ENCODE measurements around the gene AKAP9. TPM values are rescaled to one million over a fixed set of nuclear protein-coding genes. Genes with fewer than 3 reads are reported as not detected.
"Not testable (repeated sequence)": the region's sequence is repeated elsewhere in the genome, so short reads cannot be mapped to it uniquely, and the experiment has no call there.

AKAP9 gene
- total RNA-seq, 1 donor from 2014 or later, result 34.1 TPM

- peaks cover 35% of the 10 kb centered on the region for H3K36me3 Mint-ChIP-seq (ENCODE audit: low read depth)
- no peak overlapping the region for H3K4me3 Mint-ChIP-seq
- no peaks in the 10 kb centered on the region for H3K4me1 Mint-ChIP-seq (ENCODE audit: low read depth)
- H3K9me3 Mint-ChIP-seq, result no peaks in the 10 kb centered on the region
- intact Hi-C loops (cut with micrococcal nuclease), result no loop called here
- no peaks in the 10 kb centered on the region for H3K27me3 Mint-ChIP-seq (ENCODE audit: insufficient read depth)
- DNase-seq (ENCODE audit: low spot score), result no peak
- no peak overlapping the region for H3K27ac Mint-ChIP-seq
These were observed 159.9 kb downstream of the AKAP9 start for GRCh38 chr7:92100534-92100933.

- intact Hi-C loops (cut with micrococcal nuclease), result not testable (repeated sequence)
These were observed 162.2 kb downstream of the AKAP9 start for GRCh38 chr7:92102862-92103261.

GRCh38 chr7:92108821-92109220 is 168.2 kb downstream of the AKAP9 start:
- Mint-ChIP-seq H3K9me3 (no peaks in the 10 kb centered on the region), H3K4me3 (no peak overlapping the region), H3K27ac (no peak overlapping the region), H3K36me3 (ENCODE audit: low read depth) (peaks cover 32% of the 10 kb centered on the region), H3K4me1 (ENCODE audit: low read depth) (no peaks in the 10 kb centered on the region), H3K27me3 (ENCODE audit: insufficient read depth) (no peaks in the 10 kb centered on the region)
- intact Hi-C loops (cut with micrococcal nuclease), result no loop called here
- no peak for DNase-seq (ENCODE audit: low spot score)

More at GRCh38 chr7:92102862-92103261, 162.2 kb downstream of the AKAP9 start:
- not testable (repeated sequence) for H3K9me3 Mint-ChIP-seq; H3K27me3 Mint-ChIP-seq (ENCODE audit: insufficient read depth); H3K27ac Mint-ChIP-seq; H3K4me3 Mint-ChIP-seq; DNase-seq (ENCODE audit: low spot score); H3K4me1 Mint-ChIP-seq (ENCODE audit: low read depth)
- H3K36me3 Mint-ChIP-seq (ENCODE audit: low read depth), result peaks cover 30% of the 10 kb centered on the region

GRCh38 chr7:92110857-92111256 is 170.2 kb downstream of the AKAP9 start:
- H3K27me3 Mint-ChIP-seq (ENCODE audit: insufficient read depth), result no peaks in the 10 kb centered on the region
- no peaks in the 10 kb centered on the region for H3K9me3 Mint-ChIP-seq
- intact Hi-C loops (cut with micrococcal nuclease), result no loop called here
- no peak for DNase-seq (ENCODE audit: low spot score)
- peaks cover 13% of the 10 kb centered on the region for H3K4me1 Mint-ChIP-seq (ENCODE audit: low read depth)
- H3K36me3 Mint-ChIP-seq (ENCODE audit: low read depth), result peaks cover 49% of the 10 kb centered on the region
- no peak overlapping the region for H3K27ac Mint-ChIP-seq
- no peak overlapping the region for H3K4me3 Mint-ChIP-seq

- intact Hi-C loops (cut with micrococcal nuclease), result no loop called here
- no peak overlapping the region for H3K27ac Mint-ChIP-seq
- no peak for DNase-seq (ENCODE audit: low spot score)
- H3K27me3 Mint-ChIP-seq (ENCODE audit: insufficient read depth), result no peaks in the 10 kb centered on the region
- peaks cover 61% of the 10 kb centered on the region for H3K36me3 Mint-ChIP-seq (ENCODE audit: low read depth)
- H3K4me1 Mint-ChIP-seq (ENCODE audit: low read depth), result peaks cover 31% of the 10 kb centered on the region
- H3K4me3 Mint-ChIP-seq, result no peak overlapping the region
- H3K9me3 Mint-ChIP-seq, result peaks cover 3% of the 10 kb centered on the region
These were observed 175.2 kb downstream of the AKAP9 start for GRCh38 chr7:92115821-92116220.

- peaks cover 4% of the 10 kb centered on the region for H3K9me3 Mint-ChIP-seq
- H3K27me3 Mint-ChIP-seq (ENCODE audit: insufficient read depth), result no peaks in the 10 kb centered on the region
- H3K36me3 Mint-ChIP-seq (ENCODE audit: low read depth), result peaks cover 64% of the 10 kb centered on the region
- no peak overlapping the region for H3K27ac Mint-ChIP-seq
- H3K4me1 Mint-ChIP-seq (ENCODE audit: low read depth), result peaks cover 40% of the 10 kb centered on the region
- DNase-seq (ENCODE audit: low spot score), result no peak
- H3K4me3 Mint-ChIP-seq, result no peak overlapping the region
- intact Hi-C loops (cut with micrococcal nuclease), result no loop called here
These were observed 176.3 kb downstream of the AKAP9 start for GRCh38 chr7:92116949-92117348.

- H3K4me1 Mint-ChIP-seq (ENCODE audit: low read depth), result peaks cover 48% of the 10 kb centered on the region
These were observed 178.6 kb downstream of the AKAP9 start for GRCh38 chr7:92119213-92119759.

GRCh38 chr7:92121681-92122080 is 181.0 kb downstream of the AKAP9 start:
- no peak for DNase-seq (ENCODE audit: low spot score)
- Mint-ChIP-seq H3K4me3 (no peak overlapping the region), H3K4me1 (ENCODE audit: low read depth) (peaks cover 43% of the 10 kb centered on the region), H3K36me3 (ENCODE audit: low read depth) (peaks cover 68% of the 10 kb centered on the region), H3K27ac (no peak overlapping the region), H3K27me3 (ENCODE audit: insufficient read depth) (no peaks in the 10 kb centered on the region), H3K9me3 (peaks cover 4% of the 10 kb centered on the region)
- intact Hi-C loops (cut with micrococcal nuclease), result no loop called here

More at GRCh38 chr7:92119213-92119759, 178.6 kb downstream of the AKAP9 start:
- H3K27me3 Mint-ChIP-seq (ENCODE audit: insufficient read depth), result no peaks in the 10 kb centered on the region
- peaks cover 74% of the 10 kb centered on the region for H3K36me3 Mint-ChIP-seq (ENCODE audit: low read depth)
- intact Hi-C loops (cut with micrococcal nuclease), result no loop called here
- no peak overlapping the region for H3K4me3 Mint-ChIP-seq
- H3K9me3 Mint-ChIP-seq, result peaks cover 4% of the 10 kb centered on the region
- H3K27ac Mint-ChIP-seq, result no peak overlapping the region
- no peak for DNase-seq (ENCODE audit: low spot score)

- peak overlapping the region; percentile 4 for H3K4me3 Mint-ChIP-seq
These were observed 190.4 kb downstream of the AKAP9 start for GRCh38 chr7:92131093-92131492.

GRCh38 chr7:92131764-92132330 is 191.2 kb downstream of the AKAP9 start:
- intact Hi-C loops (cut with micrococcal nuclease), result loop anchor here (2.0 to 10.0 kb wide), 4 partner anchors 95 to 1873 kb away; partner anchors contain the start of gene BET1
- no peak for DNase-seq (ENCODE audit: low spot score)
- Mint-ChIP-seq H3K27ac (no peak overlapping the region), H3K36me3 (ENCODE audit: low read depth) (peaks cover 37% of the 10 kb centered on the region), H3K4me1 (ENCODE audit: low read depth) (peaks cover 49% of the 10 kb centered on the region), H3K27me3 (ENCODE audit: insufficient read depth) (no peaks in the 10 kb centered on the region), H3K4me3 (peak overlapping the region; percentile 25), H3K9me3 (no peaks in the 10 kb centered on the region)

More at GRCh38 chr7:92131093-92131492, 190.4 kb downstream of the AKAP9 start:
- DNase-seq (ENCODE audit: low spot score), result no peak
- intact Hi-C loops (cut with micrococcal nuclease), result loop anchor here (5.0 to 10.0 kb wide), 3 partner anchors 96 to 1874 kb away; partner anchors contain the start of gene BET1
- Mint-ChIP-seq H3K9me3 (no peaks in the 10 kb centered on the region), H3K36me3 (ENCODE audit: low read depth) (peaks cover 43% of the 10 kb centered on the region), H3K27me3 (ENCODE audit: insufficient read depth) (no peaks in the 10 kb centered on the region), H3K27ac (no peak overlapping the region), H3K4me1 (ENCODE audit: low read depth) (peaks cover 49% of the 10 kb centered on the region)

GRCh38 chr7:92133133-92133736 is 192.6 kb downstream of the AKAP9 start:
- Mint-ChIP-seq H3K27ac (peak overlapping the region; percentile 97), H3K27me3 (ENCODE audit: insufficient read depth) (no peaks in the 10 kb centered on the region), H3K4me3 (peak overlapping the region; percentile 98), H3K4me1 (ENCODE audit: low read depth) (peaks cover 44% of the 10 kb centered on the region), H3K9me3 (no peaks in the 10 kb centered on the region), H3K36me3 (ENCODE audit: low read depth) (peaks cover 32% of the 10 kb centered on the region)
- intact Hi-C loops (cut with micrococcal nuclease), result loop anchor here (2.0 to 10.0 kb wide), 4 partner anchors 94 to 1872 kb away; partner anchors contain the start of gene BET1
- DNase-seq (ENCODE audit: low spot score), result no peak

GRCh38 chr7:92133737-92134270 is 193.1 kb downstream of the AKAP9 start:
- H3K4me3 Mint-ChIP-seq, result peak overlapping the region; percentile 98
- peak overlapping the region; percentile 97 for H3K27ac Mint-ChIP-seq
- H3K9me3 Mint-ChIP-seq, result no peaks in the 10 kb centered on the region
- intact Hi-C loops (cut with micrococcal nuclease), result loop anchor here (1.0 to 10.0 kb wide), 13 partner anchors 45 to 1871 kb away; partner anchors contain the start of genes AKAP9, ANKIB1, BET1 and GATAD1
- H3K27me3 Mint-ChIP-seq (ENCODE audit: insufficient read depth), result no peaks in the 10 kb centered on the region
- peaks cover 44% of the 10 kb centered on the region for H3K4me1 Mint-ChIP-seq (ENCODE audit: low read depth)
- H3K36me3 Mint-ChIP-seq (ENCODE audit: low read depth), result peaks cover 30% of the 10 kb centered on the region
- peak; percentile 53 for DNase-seq (ENCODE audit: low spot score)

All from activated T-helper 1 cell treated with anti-CD3 and anti-CD28 coated beads, Interleukin-12 subunit alpha, Interleukin-12 subunit beta, Interleukin-2, Interleukin-4 antibody, amounts not matched to agents 30 ng/mL and 10 ng/mL and 1 ng/mL, durations not matched to agents 14 hours and 24 hours and 36 hours (primary cell).